PFSK-1 (cell line): Measurements from ENCODE around the gene PCDHGB7.

Experiments used
- FOXP2 ChIP-seq: optimal IDR thresholded peaks from 2 replicates; pipeline ENCODE3; 2011; ENCODE audit warnings: borderline replicate concordance, control low read depth, inconsistent platforms; ENCODE audit not compliant: insufficient read depth; ENCODE audit errors: extremely low read length, extremely low read depth
- POLR2AphosphoS5 ChIP-seq: IDR thresholded peaks from 2 replicates; pipeline ENCODE4 v1.6.1; 2012; ENCODE audit warnings: low read depth, mild to moderate bottlenecking, control low read depth, low read length, moderate library complexity
- REST ChIP-seq, 2 experiments: IDR thresholded peaks; 2 replicates each; pipeline versions ENCODE4 v1.6.1 to v1.8.0; 2011 to 2012; ENCODE audit warnings: low read depth in 2 of 2, low read length in 2 of 2, control low read depth in 1 of 2, inconsistent platforms in 1 of 2, mild to moderate bottlenecking in 1 of 2, moderate library complexity in 1 of 2; ENCODE audit not compliant: insufficient read depth in 1 of 2
- SIN3A ChIP-seq: IDR thresholded peaks from 2 replicates; pipeline ENCODE4 v1.6.1; 2012; ENCODE audit warnings: mild to moderate bottlenecking, low read length, moderate library complexity, borderline replicate concordance; ENCODE audit not compliant: insufficient read depth
- TAF1 ChIP-seq: IDR thresholded peaks from 2 replicates; pipeline ENCODE4 v1.6.1; 2012; ENCODE audit warnings: low read length, control low read depth, borderline replicate concordance; ENCODE audit not compliant: insufficient read depth

PCDHGB7 gene

GRCh38 chr5:141413540-141414069 lies 3.9 kb upstream of the PCDHGB7 start:
- TF ChIP-seq FOXP2 = no peak
- TF ChIP-seq TAF1 = no peak
- no peak for TF ChIP-seq REST (IDR thresholded peaks at IDR 0.05; ENCODE audit: insufficient read depth in 1 of 2, low read depth in 2 of 2, low read length in 2 of 2)
- no peak for TF ChIP-seq SIN3A
- TF ChIP-seq POLR2AphosphoS5 = no peak

GRCh38 chr5:141419074-141419880 lies 1.8 kb downstream of the PCDHGB7 start:
- TF ChIP-seq POLR2AphosphoS5 (no peak), SIN3A (no peak), TAF1 (no peak), REST (IDR thresholded peaks at IDR 0.05; ENCODE audit: insufficient read depth in 1 of 2, low read depth in 2 of 2, low read length in 2 of 2) (no peak), FOXP2 (no peak)

- no peak for TF ChIP-seq REST (IDR thresholded peaks at IDR 0.05; ENCODE audit: insufficient read depth in 1 of 2, low read depth in 2 of 2, low read length in 2 of 2)
- no peak for TF ChIP-seq TAF1
- TF ChIP-seq SIN3A = no peak
- no peak for TF ChIP-seq FOXP2
- TF ChIP-seq POLR2AphosphoS5 = no peak
Observed at GRCh38 chr5:141420855-141421488, 3.5 kb downstream of the PCDHGB7 start, which contains the start of gene PCDHGA11. Gene PCDHGA11 (plus strand): TSS chr5:141421051. CDS start chr5:141421228, 177 bp downstream.

GRCh38 chr5:141421489-141421855 lies 4.0 kb downstream of the PCDHGB7 start:
- TF ChIP-seq TAF1 (no peak), SIN3A (no peak), POLR2AphosphoS5 (no peak), FOXP2 (no peak), REST (IDR thresholded peaks at IDR 0.05; ENCODE audit: insufficient read depth in 1 of 2, low read depth in 2 of 2, low read length in 2 of 2) (no peak)
